Type B pancreatic cell (in vitro differentiated cells): ENCODE measurements around the gene NEK1. TPM values are rescaled to one million over a fixed set of nuclear protein-coding genes. Genes with fewer than 3 reads are reported as not detected.

ENCODE experiments used
- DNase-seq: peaks from one replicate; pipeline ENCODE4 v3.0.0; 2021; ENCODE audit warnings: mixed read lengths; ENCODE audit not compliant: unreplicated experiment; ENCODE audit errors: extremely low spot score
- H3K27ac Mint-ChIP-seq: 2 replicates; pipeline ENCODE4 v1.8.0; 2021; ENCODE audit warnings: mild to moderate bottlenecking, mixed read lengths
- H3K27me3 Mint-ChIP-seq: 2 replicates; pipeline ENCODE4 v1.8.0; 2021; ENCODE audit warnings: mixed read lengths
- H3K36me3 Mint-ChIP-seq: 2 replicates; pipeline ENCODE4 v1.8.0; 2021; ENCODE audit warnings: mixed read lengths
- H3K4me1 Mint-ChIP-seq: one replicate; pipeline ENCODE4 v1.8.0; 2021; ENCODE audit warnings: mixed read lengths; ENCODE audit not compliant: unreplicated experiment
- H3K4me3 Mint-ChIP-seq: 2 replicates; pipeline ENCODE4 v1.8.0; 2021; ENCODE audit warnings: mild to moderate bottlenecking, mixed read lengths
- H3K9me3 Mint-ChIP-seq: 2 replicates; pipeline ENCODE4 v1.8.0; 2021; ENCODE audit warnings: mixed read lengths
- total RNA-seq: library from RNA; stranded (reverse); gene quantifications from 2 replicates; pipeline ENCODE4 v1.2.1, GENCODE V29; 2021; ENCODE audit warnings: low replicate concordance
- TF ChIP-seq, protein P1 (sequence below): fragments of 200-600 bp; sonication (generic); conservative IDR thresholded peaks from 2 replicates; pipeline ENCODE4 v1.5.0; 2021; ENCODE audit warnings: antibody characterized with exemption, mild to moderate bottlenecking

Gene NEK1
- total RNA-seq, 1 donor from 2014 or later: 17.7 TPM

- TF ChIP-seq, protein P1, sequence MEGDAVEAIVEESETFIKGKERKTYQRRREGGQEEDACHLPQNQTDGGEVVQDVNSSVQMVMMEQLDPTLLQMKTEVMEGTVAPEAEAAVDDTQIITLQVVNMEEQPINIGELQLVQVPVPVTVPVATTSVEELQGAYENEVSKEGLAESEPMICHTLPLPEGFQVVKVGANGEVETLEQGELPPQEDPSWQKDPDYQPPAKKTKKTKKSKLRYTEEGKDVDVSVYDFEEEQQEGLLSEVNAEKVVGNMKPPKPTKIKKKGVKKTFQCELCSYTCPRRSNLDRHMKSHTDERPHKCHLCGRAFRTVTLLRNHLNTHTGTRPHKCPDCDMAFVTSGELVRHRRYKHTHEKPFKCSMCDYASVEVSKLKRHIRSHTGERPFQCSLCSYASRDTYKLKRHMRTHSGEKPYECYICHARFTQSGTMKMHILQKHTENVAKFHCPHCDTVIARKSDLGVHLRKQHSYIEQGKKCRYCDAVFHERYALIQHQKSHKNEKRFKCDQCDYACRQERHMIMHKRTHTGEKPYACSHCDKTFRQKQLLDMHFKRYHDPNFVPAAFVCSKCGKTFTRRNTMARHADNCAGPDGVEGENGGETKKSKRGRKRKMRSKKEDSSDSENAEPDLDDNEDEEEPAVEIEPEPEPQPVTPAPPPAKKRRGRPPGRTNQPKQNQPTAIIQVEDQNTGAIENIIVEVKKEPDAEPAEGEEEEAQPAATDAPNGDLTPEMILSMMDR: no peak
- H3K36me3 Mint-ChIP-seq: peaks cover 7% of the 10 kb centered on the region
- H3K27me3 Mint-ChIP-seq: no peaks in the 10 kb centered on the region
- H3K27ac Mint-ChIP-seq: no peak overlapping the region
- H3K4me3 Mint-ChIP-seq: no peak overlapping the region
- peaks cover 7% of the 10 kb centered on the region for H3K4me1 Mint-ChIP-seq
- no peak for DNase-seq
- no peaks in the 10 kb centered on the region for H3K9me3 Mint-ChIP-seq
Observed at GRCh38 chr4:169407217-169407845, 205.1 kb downstream of the NEK1 start.

GRCh38 chr4:169404960-169405359, 207.4 kb downstream of the NEK1 start:
- no peak overlapping the region for H3K4me3 Mint-ChIP-seq
- no peak overlapping the region for H3K27ac Mint-ChIP-seq
- H3K27me3 Mint-ChIP-seq: no peaks in the 10 kb centered on the region
- no peaks in the 10 kb centered on the region for H3K9me3 Mint-ChIP-seq
- H3K36me3 Mint-ChIP-seq: peaks cover 7% of the 10 kb centered on the region
- H3K4me1 Mint-ChIP-seq: no peaks in the 10 kb centered on the region
- DNase-seq: no peak
- TF ChIP-seq, protein P1: no peak

DNA sequence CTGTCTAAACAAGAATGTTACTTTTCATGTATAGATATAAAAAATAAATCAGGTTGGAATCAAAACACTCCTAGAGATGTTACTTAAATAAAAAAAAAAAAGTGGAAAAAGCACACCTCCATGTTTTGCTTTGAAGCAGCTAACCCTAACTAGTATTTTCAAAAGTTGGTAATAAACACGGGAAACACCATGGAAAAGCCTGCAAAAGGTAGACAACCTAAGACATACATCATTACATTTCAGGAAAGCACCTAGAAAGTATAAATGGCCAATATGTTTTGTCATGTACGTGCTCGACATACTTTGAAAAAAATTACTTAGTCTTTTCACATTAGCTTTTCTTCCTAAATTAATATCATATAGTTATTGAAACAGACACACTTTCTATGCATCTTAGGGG, 211.6 kb downstream of the NEK1 start:
- Mint-ChIP-seq H3K36me3 (peaks cover 4% of the 10 kb centered on the region), H3K27me3 (no peaks in the 10 kb centered on the region), H3K4me3 (no peak overlapping the region), H3K9me3 (no peaks in the 10 kb centered on the region), H3K27ac (no peak overlapping the region), H3K4me1 (peaks cover 5% of the 10 kb centered on the region)
- no peak for DNase-seq
- TF ChIP-seq, protein P1: no peak

DNA sequence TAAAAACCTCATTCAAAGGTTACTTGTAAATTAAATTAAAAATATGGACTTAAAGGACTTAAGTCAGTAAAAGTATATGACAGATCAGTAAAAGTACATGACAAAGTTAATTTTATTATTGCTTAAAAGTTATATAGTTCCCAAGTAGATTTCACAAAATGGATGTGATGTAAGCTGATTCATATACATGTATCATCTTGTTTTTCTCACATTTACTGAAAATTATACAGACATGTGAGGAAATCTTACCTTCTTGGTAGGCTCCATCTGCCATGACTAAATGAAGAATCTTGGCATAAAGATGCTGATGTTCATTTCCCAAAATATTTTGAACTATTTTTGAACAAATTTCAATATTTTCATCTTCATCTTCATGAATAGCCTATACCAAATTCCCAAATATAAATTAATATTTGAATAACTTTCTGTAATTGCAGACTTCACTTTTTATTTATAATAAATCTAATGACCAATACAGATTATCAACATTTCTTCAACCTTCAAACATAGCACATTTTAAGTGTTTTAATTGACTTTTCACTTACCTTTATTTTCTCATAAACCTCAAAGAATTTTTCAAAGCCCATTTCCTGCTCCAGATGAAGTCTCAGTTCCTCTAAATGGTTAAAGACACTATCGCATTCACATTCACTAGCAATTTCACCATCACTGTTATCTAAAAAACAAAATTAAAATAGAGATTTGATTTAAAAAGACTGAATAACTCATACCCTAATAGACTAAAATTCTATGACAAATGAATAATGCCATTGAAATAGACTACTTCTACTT, 212.2 kb downstream of the NEK1 start:
- Mint-ChIP-seq H3K27ac (no peak overlapping the region), H3K36me3 (peaks cover 4% of the 10 kb centered on the region), H3K27me3 (no peaks in the 10 kb centered on the region), H3K4me3 (no peak overlapping the region), H3K4me1 (peaks cover 5% of the 10 kb centered on the region), H3K9me3 (no peaks in the 10 kb centered on the region)
- TF ChIP-seq, protein P1: no peak
- DNase-seq: no peak

DNA sequence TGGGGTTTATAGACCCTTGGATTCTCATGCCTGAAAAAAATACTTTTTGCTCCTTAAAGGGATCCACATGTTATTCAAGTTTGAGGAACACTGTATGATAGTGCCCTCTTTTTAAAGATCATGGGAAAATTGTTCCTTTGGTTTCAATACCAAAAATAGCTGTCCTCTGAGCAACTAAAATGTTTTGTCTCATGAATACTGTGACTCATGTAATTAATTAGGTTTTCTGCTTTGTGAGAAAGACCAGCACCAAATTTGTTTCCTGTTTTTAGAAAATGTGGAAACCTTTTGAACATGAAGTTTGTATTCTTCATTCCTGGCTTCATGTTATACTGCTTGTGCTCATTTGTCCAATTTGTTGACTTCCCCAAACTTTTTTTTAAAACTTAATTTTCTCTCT, 214.1 kb downstream of the NEK1 start:
- Mint-ChIP-seq H3K9me3 (no peaks in the 10 kb centered on the region), H3K36me3 (peaks cover 4% of the 10 kb centered on the region), H3K27me3 (no peaks in the 10 kb centered on the region), H3K4me1 (peaks cover 5% of the 10 kb centered on the region), H3K27ac (no peak overlapping the region), H3K4me3 (no peak overlapping the region)
- DNase-seq: no peak
- TF ChIP-seq, protein P1: no peak
